ENCODE data around the gene MED23. TPM values are rescaled to one million over a fixed set of nuclear protein-coding genes. Genes with fewer than 3 reads are reported as not detected.
"Not testable (repeated sequence)": the region's sequence is repeated elsewhere in the genome, so short reads cannot be mapped to it uniquely, and the experiment has no call there.

MED23 gene
- total RNA-seq, 1 experiment from 2014 or later: 23.8 TPM

- DNase-seq (ENCODE audit: low spot score): no peak
- in situ Hi-C loops (cut with HindIII; ENCODE audit: low sequenced_read_pairs): no loop called here
Measured at GRCh38 chr6:131588643-131589042, 39.4 kb downstream of the MED23 start.

- no peak for DNase-seq (ENCODE audit: low spot score)
- in situ Hi-C loops (cut with HindIII; ENCODE audit: low sequenced_read_pairs): no loop called here
Measured at GRCh38 chr6:131587909-131588308, 40.1 kb downstream of the MED23 start.

- in situ Hi-C loops (cut with HindIII; ENCODE audit: low sequenced_read_pairs): no loop called here
- no peak for DNase-seq (ENCODE audit: low spot score)
Measured at GRCh38 chr6:131586543-131586942, 41.5 kb downstream of the MED23 start.

GRCh38 chr6:131581523-131581922, 46.5 kb downstream of the MED23 start:
- in situ Hi-C loops (cut with HindIII; ENCODE audit: low sequenced_read_pairs): no loop called here
- no peak for DNase-seq (ENCODE audit: low spot score)

- in situ Hi-C loops (cut with HindIII; ENCODE audit: low sequenced_read_pairs): no loop called here
Measured at GRCh38 chr6:131575834-131576478, 52.1 kb downstream of the MED23 start.

GRCh38 chr6:131574686-131575085, 53.4 kb downstream of the MED23 start:
- in situ Hi-C loops (cut with HindIII; ENCODE audit: low sequenced_read_pairs): no loop called here
- no peak for DNase-seq (ENCODE audit: low spot score)

More at GRCh38 chr6:131575834-131576478, 52.1 kb downstream of the MED23 start:
- no peak for DNase-seq (ENCODE audit: low spot score)

- in situ Hi-C loops (cut with HindIII; ENCODE audit: low sequenced_read_pairs): no loop called here
- no peak for DNase-seq (ENCODE audit: low spot score)
Measured at GRCh38 chr6:131574133-131574532, 53.9 kb downstream of the MED23 start.

GRCh38 chr6:131572686-131573415, 55.2 kb downstream of the MED23 start, which contains the start of gene ARG1:
Gene ARG1, plus strand, starts transcription at chr6:131573226. Its CDS starts 57 bp downstream, at chr6:131573283.
- in situ Hi-C loops (cut with HindIII; ENCODE audit: low sequenced_read_pairs): no loop called here
- no peak for DNase-seq (ENCODE audit: low spot score)

- no peak for DNase-seq (ENCODE audit: low spot score)
- in situ Hi-C loops (cut with HindIII; ENCODE audit: low sequenced_read_pairs): no loop called here
Measured at GRCh38 chr6:131568726-131569125, 59.3 kb downstream of the MED23 start.

- in situ Hi-C loops (cut with HindIII; ENCODE audit: low sequenced_read_pairs): no loop called here
- DNase-seq (ENCODE audit: low spot score): no peak
Measured at GRCh38 chr6:131565056-131565455, 63.0 kb downstream of the MED23 start.

GRCh38 chr6:131561925-131562707, 65.9 kb downstream of the MED23 start:
- no peak for DNase-seq (ENCODE audit: low spot score)
- in situ Hi-C loops (cut with HindIII; ENCODE audit: low sequenced_read_pairs): no loop called here

GRCh38 chr6:131558922-131559321, 69.1 kb downstream of the MED23 start:
- no peak for DNase-seq (ENCODE audit: low spot score)
- in situ Hi-C loops (cut with HindIII; ENCODE audit: low sequenced_read_pairs): no loop called here

GRCh38 chr6:131555992-131556391, 72.0 kb downstream of the MED23 start:
- DNase-seq (ENCODE audit: low spot score): no peak
- in situ Hi-C loops (cut with HindIII; ENCODE audit: low sequenced_read_pairs): no loop called here

- no peak for DNase-seq (ENCODE audit: low spot score)
- in situ Hi-C loops (cut with HindIII; ENCODE audit: low sequenced_read_pairs): no loop called here
Measured at GRCh38 chr6:131552572-131552971, 75.5 kb downstream of the MED23 start.

- DNase-seq (ENCODE audit: low spot score): no peak
- in situ Hi-C loops (cut with HindIII; ENCODE audit: low sequenced_read_pairs): no loop called here
Measured at GRCh38 chr6:131551902-131552301, 76.1 kb downstream of the MED23 start.

GRCh38 chr6:131549811-131550210, 78.2 kb downstream of the MED23 start:
- in situ Hi-C loops (cut with HindIII; ENCODE audit: low sequenced_read_pairs): no loop called here
- DNase-seq (ENCODE audit: low spot score): no peak

GRCh38 chr6:131548441-131548840, 79.6 kb downstream of the MED23 start:
- no peak for DNase-seq (ENCODE audit: low spot score)
- in situ Hi-C loops (cut with HindIII; ENCODE audit: low sequenced_read_pairs): no loop called here

- in situ Hi-C loops (cut with HindIII; ENCODE audit: low sequenced_read_pairs): no loop called here
Measured at GRCh38 chr6:131547488-131547887, 80.6 kb downstream of the MED23 start.

GRCh38 chr6:131545317-131545716, 82.7 kb downstream of the MED23 start:
- DNase-seq (ENCODE audit: low spot score): no peak
- in situ Hi-C loops (cut with HindIII; ENCODE audit: low sequenced_read_pairs): no loop called here

More at GRCh38 chr6:131547488-131547887, 80.6 kb downstream of the MED23 start:
- no peak for DNase-seq (ENCODE audit: low spot score)

GRCh38 chr6:131538615-131539014, 89.4 kb downstream of the MED23 start:
- in situ Hi-C loops (cut with HindIII; ENCODE audit: low sequenced_read_pairs); DNase-seq (ENCODE audit: low spot score): not testable (repeated sequence)

All from G401 (cell line).